ENCODE results near the gene AKT1S1.

The AKT1S1 gene

GRCh38 chr19:49873129-49873521, 4.0 kb downstream of the AKT1S1 start:
- peaks cover 6% of the 10 kb centered on the region for H3K4me1 ChIP-seq
- DNase-seq (ENCODE audit: low spot score in 2 of 2): no peak
- no peaks in the 10 kb centered on the region for H3K9me3 ChIP-seq
- in situ Hi-C loops (cut with MboI; ENCODE audit: low sequenced_read_pairs): loop anchor here (25.0 kb wide), 1 partner anchor 386 kb away; the partner anchor contains the start of genes RPL13A and RPS11
- no peak overlapping the region for H3K4me3 ChIP-seq
- H3K27me3 ChIP-seq (ENCODE audit: low read depth): no peaks in the 10 kb centered on the region
- H3K36me3 ChIP-seq (replicated peaks): peaks cover 5% of the 10 kb centered on the region

GRCh38 chr19:49872245-49873128, 4.7 kb downstream of the AKT1S1 start:
- in situ Hi-C loops (cut with MboI; ENCODE audit: low sequenced_read_pairs): loop anchor here (25.0 kb wide), 1 partner anchor 385 kb away; the partner anchor contains the start of genes RPL13A and RPS11
- Histone ChIP-seq H3K4me1 (peaks cover 6% of the 10 kb centered on the region), H3K27me3 (ENCODE audit: low read depth) (no peaks in the 10 kb centered on the region), H3K4me3 (no peak overlapping the region), H3K36me3 (replicated peaks) (peaks cover 5% of the 10 kb centered on the region), H3K9me3 (no peaks in the 10 kb centered on the region)
- DNase-seq (ENCODE audit: low spot score in 2 of 2): no peak

- no peak for DNase-seq (ENCODE audit: low spot score in 2 of 2)
- Histone ChIP-seq H3K27me3 (ENCODE audit: low read depth) (no peaks in the 10 kb centered on the region), H3K4me1 (peaks cover 8% of the 10 kb centered on the region), H3K4me3 (no peak overlapping the region), H3K36me3 (replicated peaks) (peaks cover 5% of the 10 kb centered on the region), H3K9me3 (no peaks in the 10 kb centered on the region)
- in situ Hi-C loops (cut with MboI; ENCODE audit: low sequenced_read_pairs): loop anchor here (25.0 kb wide), 1 partner anchor 384 kb away; the partner anchor contains the start of genes RPL13A and RPS11
Observed at GRCh38 chr19:49871349-49871985, 5.7 kb downstream of the AKT1S1 start.

- in situ Hi-C loops (cut with MboI; ENCODE audit: low sequenced_read_pairs): loop anchor here (25.0 kb wide), 1 partner anchor 383 kb away; the partner anchor contains the start of genes RPL13A and RPS11
- peaks cover 5% of the 10 kb centered on the region for H3K36me3 ChIP-seq (replicated peaks)
- H3K4me3 ChIP-seq: peak overlapping the region; percentile 38
- no peak for DNase-seq (ENCODE audit: low spot score in 2 of 2)
- no peaks in the 10 kb centered on the region for H3K9me3 ChIP-seq
- H3K27me3 ChIP-seq (ENCODE audit: low read depth): no peaks in the 10 kb centered on the region
- H3K4me1 ChIP-seq: peaks cover 17% of the 10 kb centered on the region
Observed at GRCh38 chr19:49870309-49870901, 6.8 kb downstream of the AKT1S1 start.

GRCh38 chr19:49869484-49870308, 7.5 kb downstream of the AKT1S1 start:
- peak; percentile 97 to 100 for DNase-seq (ENCODE audit: low spot score in 2 of 2)
- Histone ChIP-seq H3K9me3 (no peaks in the 10 kb centered on the region), H3K4me3 (peak overlapping the region; percentile 38), H3K4me1 (peaks cover 21% of the 10 kb centered on the region), H3K27me3 (ENCODE audit: low read depth) (no peaks in the 10 kb centered on the region), H3K36me3 (replicated peaks) (peaks cover 10% of the 10 kb centered on the region)
- in situ Hi-C loops (cut with MboI; ENCODE audit: low sequenced_read_pairs): loop anchor here (25.0 kb wide), 1 partner anchor 382 kb away; the partner anchor contains the start of genes RPL13A and RPS11

GRCh38 chr19:49869009-49869483, 8.1 kb downstream of the AKT1S1 start:
- H3K27me3 ChIP-seq (ENCODE audit: low read depth): no peaks in the 10 kb centered on the region
- H3K36me3 ChIP-seq (replicated peaks): peaks cover 16% of the 10 kb centered on the region
- H3K9me3 ChIP-seq: no peaks in the 10 kb centered on the region
- DNase-seq (ENCODE audit: low spot score in 2 of 2): no peak
- H3K4me1 ChIP-seq: peaks cover 21% of the 10 kb centered on the region
- in situ Hi-C loops (cut with MboI; ENCODE audit: low sequenced_read_pairs): loop anchor here (25.0 kb wide), 1 partner anchor 382 kb away; the partner anchor contains the start of genes RPL13A and RPS11
- H3K4me3 ChIP-seq: peak overlapping the region; percentile 18

GRCh38 chr19:49866933-49867782, 10.0 kb downstream of the AKT1S1 start, which contains the start of gene PNKP:
Gene PNKP, minus strand, starts transcription at chr19:49867576. Its CDS starts 372 bp downstream, at chr19:49867204.
- Histone ChIP-seq H3K9me3 (no peaks in the 10 kb centered on the region), H3K4me1 (peaks cover 25% of the 10 kb centered on the region), H3K36me3 (replicated peaks) (peaks cover 31% of the 10 kb centered on the region), H3K4me3 (peak within 1 kb of the TSS; percentile 84), H3K27me3 (ENCODE audit: low read depth) (no peaks in the 10 kb centered on the region)
- in situ Hi-C loops (cut with MboI; ENCODE audit: low sequenced_read_pairs): loop anchor here (25.0 kb wide), 1 partner anchor 380 kb away; the partner anchor contains the start of genes RPL13A and RPS11
- DNase-seq (ENCODE audit: low spot score in 2 of 2): peak; percentile 89 to 92

- in situ Hi-C loops (cut with MboI; ENCODE audit: low sequenced_read_pairs): loop anchor here (25.0 kb wide), 1 partner anchor 378 kb away; the partner anchor contains the start of genes RPL13A and RPS11
- H3K9me3 ChIP-seq: no peaks in the 10 kb centered on the region
- H3K4me1 ChIP-seq: peaks cover 18% of the 10 kb centered on the region
- H3K36me3 ChIP-seq (replicated peaks): peaks cover 40% of the 10 kb centered on the region
- no peaks in the 10 kb centered on the region for H3K27me3 ChIP-seq (ENCODE audit: low read depth)
- H3K4me3 ChIP-seq: no peak overlapping the region; the same call in 1 of the 2 replicates
- no peak for DNase-seq (ENCODE audit: low spot score in 2 of 2)
Observed at GRCh38 chr19:49864890-49865289, 12.3 kb downstream of the AKT1S1 start.

- Histone ChIP-seq H3K9me3 (no peaks in the 10 kb centered on the region), H3K36me3 (replicated peaks) (peaks cover 50% of the 10 kb centered on the region), H3K4me3 (no peak overlapping the region), H3K27me3 (ENCODE audit: low read depth) (no peaks in the 10 kb centered on the region), H3K4me1 (peaks cover 18% of the 10 kb centered on the region)
- in situ Hi-C loops (cut with MboI; ENCODE audit: low sequenced_read_pairs): loop anchor here (25.0 kb wide), 1 partner anchor 377 kb away; the partner anchor contains the start of genes RPL13A and RPS11
- DNase-seq (ENCODE audit: low spot score in 2 of 2): no peak
Observed at GRCh38 chr19:49863935-49864320, 13.2 kb downstream of the AKT1S1 start.

- Histone ChIP-seq H3K4me3 (no peak overlapping the region), H3K27me3 (ENCODE audit: low read depth) (no peaks in the 10 kb centered on the region), H3K4me1 (peaks cover 18% of the 10 kb centered on the region), H3K9me3 (no peaks in the 10 kb centered on the region), H3K36me3 (replicated peaks) (peaks cover 55% of the 10 kb centered on the region)
- DNase-seq (ENCODE audit: low spot score in 2 of 2): no peak
- in situ Hi-C loops (cut with MboI; ENCODE audit: low sequenced_read_pairs): loop anchor here (25.0 kb wide), 1 partner anchor 376 kb away; the partner anchor contains the start of genes RPL13A and RPS11
Observed at GRCh38 chr19:49863254-49863934, 13.8 kb downstream of the AKT1S1 start.
